HG03575 (cell line): Measurements from ENCODE around the gene JAG1.

Experiments
- ATAC-seq: cut with Tn5 transposase; IDR thresholded peaks from one replicate; pipeline ENCODE4 v1.9.1; 2021; ENCODE audit not compliant: unreplicated experiment, insufficient number of reproducible peaks, low FRiP score; ENCODE audit errors: extremely low read depth

Gene JAG1

DNA sequence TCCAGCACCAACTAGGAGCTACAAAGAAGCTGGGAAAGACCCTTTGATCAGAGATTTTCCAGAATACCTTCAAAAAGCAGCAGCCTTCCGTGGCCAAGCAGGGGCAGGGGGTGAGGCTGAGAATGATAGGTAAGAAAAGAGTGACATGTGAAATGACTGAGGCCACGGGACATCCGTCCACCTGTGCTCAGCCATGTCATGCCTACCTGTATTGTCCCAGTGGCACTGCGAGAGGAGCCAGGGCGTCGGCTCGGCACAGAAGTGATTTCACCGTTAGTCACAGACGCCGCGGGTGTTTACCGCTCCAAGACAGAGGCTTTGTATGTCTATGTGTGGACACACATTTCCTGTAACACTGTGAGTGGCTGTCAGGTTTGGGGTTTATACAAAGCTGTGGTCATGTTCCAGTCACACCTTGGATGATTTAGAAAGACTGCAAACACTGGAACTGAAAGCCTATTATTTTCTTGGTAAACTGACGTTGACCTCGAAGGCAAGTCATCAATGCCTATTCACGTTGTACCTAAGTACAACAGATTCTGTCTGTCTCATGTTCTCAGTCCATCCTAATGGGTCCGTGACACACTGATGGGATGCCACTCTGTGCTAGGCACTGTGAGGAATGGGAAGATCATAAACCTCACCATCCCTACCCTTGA is 32.1 kb upstream of the JAG1 start:
- ATAC-seq: no peak

- no peak for ATAC-seq
These were observed 27.8 kb upstream of the JAG1 start for GRCh38 chr20:10701607-10702006.

GRCh38 chr20:10699941-10700340 is 26.1 kb upstream of the JAG1 start:
- ATAC-seq: no peak

GRCh38 chr20:10699489-10699888 is 25.7 kb upstream of the JAG1 start:
- ATAC-seq: no peak

- ATAC-seq: no peak
These were observed 22.9 kb upstream of the JAG1 start for GRCh38 chr20:10696650-10697049.

DNA sequence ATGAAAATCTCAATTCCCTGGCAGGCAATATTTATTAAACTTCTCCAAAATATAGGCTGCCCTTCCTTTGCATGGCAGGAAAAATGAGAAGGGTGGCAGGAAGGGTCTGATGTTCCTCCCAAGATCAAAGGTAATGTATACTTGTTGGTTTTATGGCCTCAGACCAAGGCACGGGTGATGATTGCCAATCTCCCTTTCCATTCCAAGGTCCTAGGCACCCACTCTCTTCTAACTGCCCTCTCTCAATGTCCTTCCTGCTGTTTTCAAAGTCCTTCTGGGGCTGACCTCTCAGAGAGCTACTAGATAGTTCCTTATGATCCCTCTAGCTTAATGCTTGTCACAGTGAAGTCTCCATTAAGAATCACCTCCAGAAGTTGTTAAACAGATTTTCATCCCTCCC is 15.6 kb upstream of the JAG1 start:
- ATAC-seq: no peak

- no peak for ATAC-seq
These were observed 14.1 kb upstream of the JAG1 start for GRCh38 chr20:10687895-10688294.

DNA sequence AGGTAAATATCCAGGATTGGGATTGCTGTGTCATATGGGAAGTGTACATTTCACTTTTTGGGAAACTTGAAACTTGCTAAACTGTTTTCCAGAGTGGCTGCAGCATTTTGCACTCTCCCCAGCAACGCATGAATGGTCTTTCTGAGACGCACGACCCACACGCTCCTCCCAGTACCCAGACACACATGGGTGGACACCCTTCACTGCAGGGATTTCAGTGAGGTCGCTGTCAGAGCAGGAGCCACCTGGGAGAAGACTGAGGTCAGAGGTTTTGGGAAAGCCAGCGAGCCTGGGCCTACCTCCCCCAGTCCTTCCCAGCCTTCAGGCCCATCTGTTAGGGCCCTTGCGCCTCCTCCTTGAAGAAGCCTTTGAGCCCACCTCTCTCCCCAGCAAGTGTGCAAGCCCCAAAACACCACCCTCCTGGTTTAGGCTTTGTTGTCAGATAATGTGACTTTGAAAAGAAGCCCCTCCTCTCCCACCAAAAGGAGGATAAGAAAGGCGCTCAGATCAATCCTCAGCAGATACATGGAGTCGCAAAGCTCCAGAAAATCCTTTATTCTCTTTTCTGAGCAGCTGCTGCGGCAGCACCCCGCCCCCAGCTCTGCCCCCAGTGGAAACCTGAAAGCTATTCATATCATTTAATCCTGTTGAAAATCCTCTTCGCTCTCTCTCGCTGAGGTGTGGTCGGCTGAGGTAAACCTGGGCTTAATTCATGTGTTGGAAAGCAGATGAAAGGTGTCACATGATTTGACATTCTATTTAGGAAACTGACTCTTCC is 12.7 kb upstream of the JAG1 start:
- ATAC-seq: no peak

DNA sequence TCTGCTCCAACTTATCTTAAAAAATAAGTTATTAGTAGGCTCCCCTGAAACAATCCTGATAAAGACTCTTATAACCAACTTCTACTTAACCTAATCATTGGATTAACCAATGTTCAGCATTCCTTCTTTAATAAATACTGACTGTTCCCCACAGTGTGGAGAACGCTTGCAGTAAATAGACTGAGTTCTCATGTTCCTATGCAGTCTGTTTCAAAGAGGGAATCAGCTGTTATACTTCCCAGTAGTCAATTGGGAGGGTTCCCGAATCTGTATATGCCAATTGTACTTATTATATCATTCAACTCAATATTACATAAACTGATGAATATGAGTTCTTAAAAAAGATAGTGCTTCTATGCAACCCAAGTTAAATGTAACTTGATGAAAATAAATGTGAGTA is 9.7 kb upstream of the JAG1 start:
- no peak for ATAC-seq

- ATAC-seq: no peak
These were observed 9.1 kb upstream of the JAG1 start for GRCh38 chr20:10682939-10683338.

GRCh38 chr20:10681494-10681893 is 7.7 kb upstream of the JAG1 start:
- no peak for ATAC-seq

DNA sequence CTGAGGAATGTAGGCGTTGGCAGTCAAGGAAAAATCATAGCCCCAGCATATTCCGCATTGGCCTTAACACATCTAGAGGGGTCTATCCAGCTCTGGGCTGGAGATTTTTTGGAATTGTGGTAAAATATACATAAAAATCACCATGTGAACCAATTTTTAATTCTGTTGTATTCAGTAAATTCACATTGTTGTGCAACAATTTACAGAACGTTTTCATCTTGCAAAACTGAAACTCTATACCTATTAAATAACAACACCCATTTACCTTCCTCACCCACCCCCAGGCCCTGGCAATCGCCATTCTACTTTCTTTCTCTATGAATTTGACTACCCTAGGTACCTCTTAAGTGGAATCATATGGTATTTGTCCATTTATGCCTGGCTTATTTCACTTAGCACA is 6.8 kb upstream of the JAG1 start:
- ATAC-seq: no peak

GRCh38 chr20:10679269-10679668 is 5.5 kb upstream of the JAG1 start:
- ATAC-seq: no peak

GRCh38 chr20:10676518-10676917 is 2.7 kb upstream of the JAG1 start:
- ATAC-seq: no peak

DNA sequence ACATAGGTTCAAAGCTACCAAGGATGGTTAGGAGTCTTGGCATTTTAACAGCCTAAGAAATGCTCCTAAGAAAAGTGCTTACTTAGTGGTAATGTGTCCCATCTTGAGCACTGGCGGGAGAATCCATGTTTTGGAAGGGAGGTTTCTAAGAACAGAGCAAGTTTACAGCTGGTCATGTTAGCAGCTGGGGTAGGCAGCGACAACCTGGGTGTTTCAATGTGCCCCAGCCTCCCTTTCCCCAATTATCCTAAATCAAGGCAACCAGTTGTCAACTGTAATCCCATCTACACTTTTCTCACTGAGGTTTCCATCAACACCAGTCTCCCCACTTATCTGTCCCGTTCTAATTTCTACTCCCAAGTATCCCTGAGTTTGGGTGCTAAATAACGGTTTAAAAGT is 1.6 kb upstream of the JAG1 start:
- ATAC-seq: no peak

- ATAC-seq: no peak
These were observed 1.1 kb upstream of the JAG1 start for GRCh38 chr20:10674684-10675449.

- no peak for ATAC-seq
These were observed 490 bp downstream of the JAG1 start for GRCh38 chr20:10673176-10673841.

DNA sequence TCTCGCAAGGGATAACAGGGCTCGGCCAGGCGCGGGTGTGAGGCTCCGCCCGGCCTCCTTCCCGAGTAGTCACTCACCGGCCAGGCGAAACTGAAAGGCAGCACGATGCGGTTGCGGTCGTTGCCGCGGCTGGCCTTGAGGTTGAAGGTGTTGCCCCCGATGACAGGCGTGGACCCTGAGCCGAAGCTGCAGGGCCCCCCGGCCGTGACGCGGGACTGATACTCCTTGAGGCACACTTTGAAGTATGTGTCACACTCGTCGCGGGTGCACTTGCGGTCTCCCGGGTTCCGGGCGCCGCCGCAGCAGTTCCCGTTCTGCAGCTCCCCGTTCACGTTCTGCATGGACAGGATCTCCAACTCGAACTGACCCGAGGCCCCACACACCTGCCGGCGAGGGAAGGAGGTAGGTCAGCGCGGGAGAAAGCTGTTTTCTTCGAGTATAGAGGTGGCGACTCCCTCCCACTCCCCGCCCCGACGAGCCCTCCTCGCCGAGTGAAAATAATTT is 1.1 kb downstream of the JAG1 start:
- no peak for ATAC-seq

GRCh38 chr20:10671919-10672623 is 1.7 kb downstream of the JAG1 start:
- ATAC-seq: no peak
